ENCODE results near the gene NEDD8.

- TF ChIP-seq MAZ (IDR thresholded peaks at IDR 0.05; ENCODE audit: borderline replicate concordance, low read depth, low read length) (no peak), POLR2A (IDR thresholded peaks at IDR 0.05; ENCODE audit: low read depth, low read length) (no peak), SMC3 (IDR thresholded peaks at IDR 0.05; ENCODE audit: low read depth, low read length) (no peak), CTCF (conservative IDR thresholded peaks at IDR 0.05; ENCODE audit: low read depth, low read length) (no peak)
Observed at GRCh38 chr14:24213866-24214662, 18.1 kb downstream of the NEDD8 start.

Measured in IMR-90 (cell line).